HEK293T (cell line): ENCODE measurements around the gene GNG13.

Experiments used
- CTCF ChIA-PET: fragments of 350-600 bp; formaldehyde crosslinking; extraction: SDS; loops from one replicate; lab custom pipeline; 2021; ENCODE audit warnings: antibody characterized with exemption, inconsistent platforms; lab: Yijun Ruan, JAX
- POLR2A ChIA-PET: fragments of 350-600 bp; formaldehyde crosslinking; extraction: SDS; loops from one replicate; lab custom pipeline; 2020; ENCODE audit warnings: antibody characterized with exemption, inconsistent platforms; lab: Yijun Ruan, JAX
- DNase-seq: peaks from one replicate; pipeline ENCODE4 v3.0.0; 2012; ENCODE audit warnings: mixed read lengths; ENCODE audit errors: extremely low spot score
- ARNT ChIP-seq: fragments of 450-650 bp; IDR thresholded peaks from 2 replicates; pipeline ENCODE4 v1.6.1; 2017; ENCODE audit warnings: mild to moderate bottlenecking
- BHLHE40 ChIP-seq: fragments of 450-650 bp; IDR thresholded peaks from 2 replicates; pipeline ENCODE4 v1.6.1; 2016; ENCODE audit warnings: mild to moderate bottlenecking, moderate library complexity, borderline replicate concordance
- CTBP1 ChIP-seq: fragments of 450-650 bp; IDR thresholded peaks from 2 replicates; pipeline ENCODE4 v1.6.1; 2016; ENCODE audit warnings: borderline replicate concordance
- ELF4 ChIP-seq: fragments of 450-650 bp; IDR thresholded peaks from 2 replicates; pipeline ENCODE4 v1.6.1; 2017; ENCODE audit warnings: antibody characterized with exemption
- FOXA1 ChIP-seq: fragments of 450-650 bp; IDR thresholded peaks from 2 replicates; pipeline ENCODE4 v1.6.1; 2016; ENCODE audit warnings: mild to moderate bottlenecking
- FOXK2 ChIP-seq: fragments of 450-650 bp; IDR thresholded peaks from 2 replicates; pipeline ENCODE4 v1.6.1; 2016; ENCODE audit warnings: mild to moderate bottlenecking
- FOXM1 ChIP-seq: fragments of 450-650 bp; IDR thresholded peaks from 2 replicates; pipeline ENCODE4 v1.6.1; 2017; ENCODE audit warnings: mild to moderate bottlenecking, borderline replicate concordance
- HDGF ChIP-seq: fragments of 450-650 bp; IDR thresholded peaks from 2 replicates; pipeline ENCODE4 v1.6.1; 2017; ENCODE audit warnings: antibody characterized with exemption, borderline replicate concordance
- L3MBTL2 ChIP-seq: fragments of 450-650 bp; conservative IDR thresholded peaks from 2 replicates; pipeline ENCODE4 v1.6.1; 2016; ENCODE audit warnings: mild to moderate bottlenecking
- LEF1 ChIP-seq: fragments of 450-650 bp; IDR thresholded peaks from 2 replicates; pipeline ENCODE4 v1.6.1; 2017; ENCODE audit warnings: mild to moderate bottlenecking, borderline replicate concordance
- NFRKB ChIP-seq: fragments of 450-650 bp; IDR thresholded peaks from 2 replicates; pipeline ENCODE4 v1.6.1; 2016; ENCODE audit warnings: mild to moderate bottlenecking, moderate library complexity
- SP1 ChIP-seq: fragments of 450-650 bp; IDR thresholded peaks from 2 replicates; pipeline ENCODE4 v1.6.1; 2017
- SUZ12 ChIP-seq: fragments of 450-650 bp; IDR thresholded peaks from 2 replicates; pipeline ENCODE4 v1.6.1; 2016; ENCODE audit warnings: mild to moderate bottlenecking
- TARDBP ChIP-seq: fragments of 450-650 bp; IDR thresholded peaks from 2 replicates; pipeline ENCODE4 v1.6.1; 2016
- ZNF384 ChIP-seq: fragments of 450-650 bp; IDR thresholded peaks from 2 replicates; pipeline ENCODE4 v1.6.1; 2016
- TF ChIP-seq, protein P1 (sequence below): fragments of 450-650 bp; IDR thresholded peaks from 2 replicates; pipeline ENCODE4 v1.6.1; 2016

The GNG13 gene

DNA sequence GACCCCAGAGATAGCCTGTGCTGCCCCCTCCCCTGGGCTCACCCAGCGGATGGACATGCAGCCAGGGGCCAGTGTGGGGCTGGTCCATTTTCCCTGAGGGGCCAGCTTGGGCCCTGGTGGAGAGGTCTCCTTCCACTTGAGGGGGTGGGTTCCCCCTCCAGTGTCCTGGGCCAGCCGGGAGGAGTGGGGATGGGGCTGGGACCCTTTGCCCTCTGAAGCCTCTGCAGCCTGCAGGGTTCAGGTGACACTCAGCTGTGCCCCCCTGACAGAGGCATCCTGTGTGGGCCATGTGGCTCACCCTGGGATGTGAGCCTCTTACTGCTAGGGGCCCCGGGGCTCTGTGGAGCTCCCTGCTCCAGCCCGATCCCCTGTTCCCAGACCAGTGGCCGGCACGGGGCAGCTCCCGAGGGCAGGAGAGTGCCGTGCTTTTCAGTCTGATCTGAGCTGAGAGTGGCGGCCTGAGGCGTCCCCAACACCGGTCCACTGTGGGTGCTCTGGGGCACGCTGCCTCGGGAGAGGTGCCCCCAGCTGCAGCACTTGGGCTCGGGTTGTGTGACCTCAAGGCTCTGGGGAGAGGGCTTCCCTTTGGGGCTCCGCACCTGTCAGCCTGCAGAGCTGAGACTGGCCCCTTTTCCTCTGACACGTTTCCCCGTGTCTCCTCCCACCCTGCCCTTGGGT lies 439 bp upstream of the GNG13 start:
- POLR2A ChIA-PET: interaction anchor here (3.8 kb wide), 1 partner anchor 13 kb away, joined by 31 read pairs; the partner anchor contains the start of genes CHTF18 and RPUSD1
- TF ChIP-seq HDGF (no peak), NFRKB (no peak), FOXM1 (no peak), ELF4 (no peak), FOXK2 (no peak), SUZ12 (no peak), TARDBP (no peak), FOXA1 (no peak), CTBP1 (no peak), L3MBTL2 (no peak), SP1 (no peak), BHLHE40 (no peak), ARNT (no peak), ZNF384 (no peak)
- TF ChIP-seq, protein P1, sequence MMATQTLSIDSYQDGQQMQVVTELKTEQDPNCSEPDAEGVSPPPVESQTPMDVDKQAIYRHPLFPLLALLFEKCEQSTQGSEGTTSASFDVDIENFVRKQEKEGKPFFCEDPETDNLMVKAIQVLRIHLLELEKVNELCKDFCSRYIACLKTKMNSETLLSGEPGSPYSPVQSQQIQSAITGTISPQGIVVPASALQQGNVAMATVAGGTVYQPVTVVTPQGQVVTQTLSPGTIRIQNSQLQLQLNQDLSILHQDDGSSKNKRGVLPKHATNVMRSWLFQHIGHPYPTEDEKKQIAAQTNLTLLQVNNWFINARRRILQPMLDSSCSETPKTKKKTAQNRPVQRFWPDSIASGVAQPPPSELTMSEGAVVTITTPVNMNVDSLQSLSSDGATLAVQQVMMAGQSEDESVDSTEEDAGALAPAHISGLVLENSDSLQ: no peak
- CTCF ChIA-PET: no interaction called here
- DNase-seq: no peak

DNA sequence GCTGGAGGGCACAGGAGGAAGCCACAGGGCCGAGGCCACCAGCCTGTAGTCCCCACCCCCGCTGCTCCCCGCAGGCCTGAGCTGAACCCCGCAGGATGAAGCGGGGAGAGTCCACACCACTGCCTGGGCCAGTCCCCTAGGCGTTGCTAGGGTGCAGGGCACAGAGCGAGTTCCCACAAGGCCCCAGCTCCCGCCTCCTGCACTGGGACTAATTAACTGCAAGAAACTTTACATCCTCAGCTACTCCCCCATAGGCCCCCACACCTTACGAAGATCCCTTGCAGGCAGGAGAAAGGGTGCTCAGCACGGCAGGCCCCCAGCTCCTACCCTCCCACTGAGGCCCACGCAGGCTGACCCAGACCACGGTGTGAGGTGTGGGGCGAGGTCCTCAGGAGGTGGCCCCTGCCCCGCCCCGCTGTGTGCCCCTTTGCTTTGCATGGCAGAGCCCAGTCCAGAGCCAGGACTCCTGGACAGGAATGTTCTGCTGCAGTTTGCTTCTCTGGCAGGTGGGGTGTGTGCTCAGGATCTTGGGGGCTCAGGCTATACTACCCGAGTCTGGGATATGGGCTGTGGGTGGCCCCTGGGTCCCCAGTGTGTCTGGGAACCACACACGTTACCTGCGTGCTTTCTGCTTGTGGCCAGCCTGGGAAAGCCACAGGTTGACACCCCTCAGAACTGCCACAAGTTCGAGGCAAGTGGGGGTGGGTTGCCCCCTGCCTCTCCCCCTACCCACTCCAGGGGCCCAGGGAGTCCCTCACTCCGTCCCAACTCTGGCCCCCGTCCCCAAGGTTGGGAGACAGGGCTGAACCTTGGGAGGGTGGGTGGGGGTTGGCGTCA lies 1.2 kb downstream of the GNG13 start:
- CTCF ChIA-PET: no interaction called here
- POLR2A ChIA-PET: interaction anchor here (1.1 to 3.8 kb wide), 3 partner anchors 9 to 80 kb away, joined by 3 to 31 read pairs (median 5); partner anchors contain the start of genes CHTF18 and RPUSD1
- TF ChIP-seq, protein P1: no peak
- TF ChIP-seq LEF1 (no peak), FOXM1 (no peak)
- no peak for DNase-seq

DNA sequence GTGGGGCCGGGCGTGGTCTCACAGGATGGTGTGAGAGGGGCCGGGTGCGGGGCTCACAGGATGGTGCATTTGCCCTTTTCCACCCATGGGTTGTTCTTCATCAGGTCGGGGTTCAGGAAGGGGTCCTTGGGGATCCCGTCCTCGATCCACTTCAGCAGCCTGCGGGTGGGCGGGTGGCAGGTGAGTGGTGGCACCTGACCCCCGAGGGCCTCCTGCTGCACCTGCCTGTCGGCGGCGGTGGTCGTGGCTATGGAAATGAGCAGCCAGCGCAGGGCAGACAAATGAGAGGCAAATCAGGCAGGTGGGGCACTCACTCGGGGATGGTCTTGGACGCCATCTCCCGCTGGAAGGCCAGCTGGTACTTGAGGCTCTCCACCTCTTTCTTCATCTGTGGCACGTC lies 1.9 kb downstream of the GNG13 start:
- no peak for DNase-seq
- ChIA-PET CTCF (no interaction called here), POLR2A (interaction anchor here (1.1 to 3.8 kb wide), 3 partner anchors 9 to 79 kb away, joined by 3 to 31 read pairs (median 5); partner anchors contain the start of genes CHTF18 and RPUSD1)
- TF ChIP-seq FOXA1 (no peak), SP1 (no peak), SUZ12 (no peak), NFRKB (no peak), HDGF (no peak), L3MBTL2 (no peak), BHLHE40 (no peak), TARDBP (no peak)
- TF ChIP-seq, protein P1: no peak

DNA sequence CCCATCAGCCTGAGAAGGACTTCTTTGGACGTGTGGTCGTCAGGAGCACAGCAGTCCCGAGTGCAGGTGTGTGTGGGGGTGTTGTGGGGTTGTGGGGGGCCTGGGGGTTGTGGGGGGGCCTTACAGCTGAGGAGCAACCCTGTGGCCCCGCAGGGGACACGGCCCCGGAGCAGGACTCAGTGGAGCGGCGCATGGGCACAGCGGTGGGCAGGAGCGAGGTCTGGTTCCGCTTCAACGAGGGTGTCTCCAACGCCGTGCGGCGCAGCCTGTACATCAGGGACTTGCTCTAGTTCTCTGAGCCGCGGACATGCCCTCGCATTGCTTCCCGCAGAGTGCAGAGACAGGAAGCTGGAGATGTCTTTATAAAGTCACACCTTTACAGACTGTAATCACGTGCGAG lies 2.8 kb downstream of the GNG13 start:
- DNase-seq: no peak
- no peak for TF ChIP-seq FOXM1
- no peak for TF ChIP-seq FOXK2
- TF ChIP-seq NFRKB: no peak
- no peak for TF ChIP-seq L3MBTL2
- TF ChIP-seq LEF1: no peak
- CTCF ChIA-PET: no interaction called here
- POLR2A ChIA-PET: no interaction called here

DNA sequence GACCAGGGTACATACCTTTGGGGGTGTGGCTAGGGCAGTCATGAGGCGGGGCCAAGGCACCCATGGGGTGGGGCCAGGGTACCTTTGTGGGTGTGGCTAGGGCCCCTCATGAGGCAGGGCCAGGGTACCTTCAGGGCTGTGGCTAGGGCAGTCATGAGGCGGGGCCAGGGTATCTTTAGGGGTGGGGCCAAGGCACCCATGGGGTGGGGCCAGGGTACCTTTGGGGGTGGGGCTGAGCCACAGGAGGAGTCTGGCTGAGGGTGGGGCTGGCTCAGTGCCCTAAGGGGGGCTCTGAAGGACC lies 3.5 kb downstream of the GNG13 start:
- no peak for TF ChIP-seq ARNT
- no peak for TF ChIP-seq CTBP1
- no peak for TF ChIP-seq BHLHE40
- no peak for TF ChIP-seq SP1
- no peak for TF ChIP-seq LEF1
- no peak for TF ChIP-seq FOXM1
- TF ChIP-seq, protein P1: no peak
- no peak for TF ChIP-seq FOXK2
- TF ChIP-seq NFRKB: no peak
- no peak for TF ChIP-seq FOXA1
- no peak for TF ChIP-seq ZNF384
- TF ChIP-seq SUZ12: no peak
- TF ChIP-seq ELF4: no peak
- TF ChIP-seq TARDBP: no peak
- TF ChIP-seq L3MBTL2: no peak
- no peak for TF ChIP-seq HDGF
- no peak for DNase-seq
- ChIA-PET CTCF (no interaction called here), POLR2A (no interaction called here)
